C4-2B (cell line): ENCODE results near the gene RPIA.

Experiments
- CTCF ChIP-seq: fragments of 450-650 bp; conservative IDR thresholded peaks from 2 replicates; pipeline ENCODE4 v1.5.1; 2017; ENCODE audit warnings: mild to moderate bottlenecking
- ZFX ChIP-seq: fragments of 450-650 bp; IDR thresholded peaks from 2 replicates; pipeline ENCODE4 v1.6.1; 2017

- no peak for TF ChIP-seq CTCF
- no peak for TF ChIP-seq ZFX
Measured at GRCh38 chr2:88729061-88729745, 37.7 kb downstream of the RPIA start.
